OCI-LY7 (cell line): Measurements from ENCODE around the gene MCRIP1.

ENCODE experiments used
- EZH2phosphoT487 ChIP-seq: fragments of 200-600 bp; sonication (generic); IDR thresholded peaks from 2 replicates; pipeline ENCODE4 v1.6.1; 2018; ENCODE audit warnings: low read depth, borderline replicate concordance, mild to moderate bottlenecking, mixed run types, antibody characterized with exemption, low read length, moderate library complexity, mixed read lengths
- TF ChIP-seq, protein P1 (sequence below): fragments of 200-600 bp; sonication (generic); conservative IDR thresholded peaks from 2 replicates; pipeline ENCODE4 v1.5.1; 2014; ENCODE audit warnings: mild to moderate bottlenecking, antibody characterized with exemption, low read length, moderate library complexity, mixed read lengths

DNA sequence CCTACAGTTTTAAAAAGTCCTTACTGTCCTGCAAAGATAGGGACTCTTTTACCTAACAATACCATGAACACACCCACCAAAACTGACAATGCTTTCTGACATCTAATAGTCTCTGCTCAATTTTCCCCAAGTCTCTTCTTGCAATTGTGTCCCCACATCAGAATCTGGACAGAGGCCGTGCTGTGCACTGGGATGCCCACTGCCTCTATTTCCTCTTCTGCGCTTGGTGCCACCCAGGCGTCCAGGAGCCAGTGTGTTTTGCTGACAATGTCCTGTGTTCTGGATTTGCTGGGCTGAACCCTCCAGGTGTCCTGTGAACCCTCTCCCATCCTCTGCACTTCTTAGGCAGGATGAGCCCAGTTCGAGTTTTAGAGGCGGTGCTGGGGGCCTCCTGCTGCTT, 44.5 kb upstream of the MCRIP1 start:
- TF ChIP-seq EZH2phosphoT487 = no peak
- TF ChIP-seq, protein P1, sequence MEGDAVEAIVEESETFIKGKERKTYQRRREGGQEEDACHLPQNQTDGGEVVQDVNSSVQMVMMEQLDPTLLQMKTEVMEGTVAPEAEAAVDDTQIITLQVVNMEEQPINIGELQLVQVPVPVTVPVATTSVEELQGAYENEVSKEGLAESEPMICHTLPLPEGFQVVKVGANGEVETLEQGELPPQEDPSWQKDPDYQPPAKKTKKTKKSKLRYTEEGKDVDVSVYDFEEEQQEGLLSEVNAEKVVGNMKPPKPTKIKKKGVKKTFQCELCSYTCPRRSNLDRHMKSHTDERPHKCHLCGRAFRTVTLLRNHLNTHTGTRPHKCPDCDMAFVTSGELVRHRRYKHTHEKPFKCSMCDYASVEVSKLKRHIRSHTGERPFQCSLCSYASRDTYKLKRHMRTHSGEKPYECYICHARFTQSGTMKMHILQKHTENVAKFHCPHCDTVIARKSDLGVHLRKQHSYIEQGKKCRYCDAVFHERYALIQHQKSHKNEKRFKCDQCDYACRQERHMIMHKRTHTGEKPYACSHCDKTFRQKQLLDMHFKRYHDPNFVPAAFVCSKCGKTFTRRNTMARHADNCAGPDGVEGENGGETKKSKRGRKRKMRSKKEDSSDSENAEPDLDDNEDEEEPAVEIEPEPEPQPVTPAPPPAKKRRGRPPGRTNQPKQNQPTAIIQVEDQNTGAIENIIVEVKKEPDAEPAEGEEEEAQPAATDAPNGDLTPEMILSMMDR = no peak
